Neural cell (in vitro differentiated cells): Measurements from ENCODE around the gene FAR2. TPM values are rescaled to one million over a fixed set of nuclear protein-coding genes. Genes with fewer than 3 reads are reported as not detected.

Experiments
- H2AFZ ChIP-seq: fragments of 200-600, 300-800 bp; sonication (generic), shearing (Covaris generic); 2 replicates; pipeline ENCODE4 v1.6.0; 2014; ENCODE audit warnings: low read depth, mild to moderate bottlenecking, antibody characterized with exemption, low read length, moderate library complexity
- H3F3A ChIP-seq: fragments of 200-600 bp; shearing (Covaris generic); 2 replicates; pipeline ENCODE4 v1.6.1; 2016; ENCODE audit warnings: mild to moderate bottlenecking, moderate library complexity, mixed read lengths, antibody characterized with exemption, low read length; ENCODE audit not compliant: insufficient read depth, poor library complexity, severe bottlenecking
- H3K27ac ChIP-seq: fragments of 200-600, 300-800 bp; sonication (generic), shearing (Covaris generic); 2 replicates; pipeline ENCODE4 v1.5.1; 2014; ENCODE audit warnings: mild to moderate bottlenecking, low read length, moderate library complexity
- H3K27me3 ChIP-seq: fragments of 300-800, 200-600 bp; sonication (generic), shearing (Covaris generic); 2 replicates; pipeline ENCODE4 v1.6.0; 2014; ENCODE audit warnings: mild to moderate bottlenecking, low read depth, low read length, moderate library complexity; ENCODE audit not compliant: insufficient read depth
- H3K36me3 ChIP-seq: fragments of 300-800, 200-600 bp; sonication (generic), shearing (Covaris generic); 2 replicates; pipeline ENCODE4 v1.5.1; 2014; ENCODE audit warnings: mild to moderate bottlenecking, antibody characterized with exemption, low read length, moderate library complexity; ENCODE audit not compliant: insufficient read depth
- H3K4me2 ChIP-seq: fragments of 300-800, 200-600 bp; sonication (generic), shearing (Covaris generic); 2 replicates; pipeline ENCODE4 v1.6.0; 2014; ENCODE audit warnings: mild to moderate bottlenecking, low read length
- H3K4me3 ChIP-seq: fragments of 300-800, 200-600 bp; sonication (generic), shearing (Covaris generic); 2 replicates; pipeline ENCODE4 v1.5.1; 2014; ENCODE audit warnings: mild to moderate bottlenecking, low read length, moderate library complexity
- H3K79me2 ChIP-seq: fragments of 200-600 bp; shearing (Covaris generic); replicated peaks from 2 replicates; pipeline ENCODE4 v1.6.0; 2014; ENCODE audit warnings: mild to moderate bottlenecking, low read length, moderate library complexity; ENCODE audit not compliant: insufficient read depth
- H3K9ac ChIP-seq: fragments of 300-800, 200-600 bp; sonication (generic), shearing (Covaris generic); 2 replicates; pipeline ENCODE4 v1.6.1; 2016; ENCODE audit warnings: mild to moderate bottlenecking, low read length, mixed read lengths
- H3K9me2 ChIP-seq: fragments of 200-600 bp; shearing (Covaris generic); 2 replicates; pipeline ENCODE4 v1.6.1; 2016; ENCODE audit warnings: mild to moderate bottlenecking, low read length, mixed read lengths; ENCODE audit not compliant: insufficient read depth
- H3K9me3 ChIP-seq: fragments of 200-600, 300-800 bp; sonication (generic), shearing (Covaris generic); 2 replicates; pipeline ENCODE4 v1.6.1; 2016; ENCODE audit warnings: mild to moderate bottlenecking, mixed run types, low read length, moderate library complexity, mixed read lengths
- H4K20me1 ChIP-seq: fragments of 200-600 bp; shearing (Covaris generic); 2 replicates; pipeline ENCODE4 v1.6.1; 2016; ENCODE audit warnings: mild to moderate bottlenecking, mixed run types; ENCODE audit not compliant: insufficient read depth
- CTCF ChIP-seq: fragments of 450-650 bp; IDR thresholded peaks from 2 replicates; pipeline ENCODE4 v1.5.1; 2014; ENCODE audit warnings: antibody characterized with exemption, mild to moderate bottlenecking, moderate library complexity; ENCODE audit not compliant: poor library complexity, severe bottlenecking
- EP300 ChIP-seq: fragments of 450-650 bp; conservative IDR thresholded peaks from 2 replicates; pipeline ENCODE4 v1.6.1; 2014; ENCODE audit warnings: antibody characterized with exemption, mild to moderate bottlenecking, moderate library complexity; ENCODE audit not compliant: poor library complexity, severe bottlenecking
- EZH2 ChIP-seq: fragments of 200-600, 300-800 bp; shearing (Covaris generic), sonication (generic); IDR thresholded peaks from 2 replicates; pipeline ENCODE4 v1.6.1; 2014; ENCODE audit warnings: antibody characterized with exemption, low read length, borderline replicate concordance, mild to moderate bottlenecking; ENCODE audit not compliant: insufficient read depth, poor library complexity, severe bottlenecking
- MXI1 ChIP-seq: fragments of 450-650 bp; conservative IDR thresholded peaks from 2 replicates; pipeline ENCODE4 v1.6.1; 2014; ENCODE audit warnings: antibody characterized with exemption, mild to moderate bottlenecking; ENCODE audit not compliant: poor library complexity, severe bottlenecking
- POLR2AphosphoS5 ChIP-seq: IDR thresholded peaks from 2 replicates; pipeline ENCODE4 v1.6.1; 2012
- RAD21 ChIP-seq: fragments of 450-650 bp; conservative IDR thresholded peaks from 2 replicates; pipeline ENCODE4 v1.6.1; 2014; ENCODE audit warnings: antibody characterized with exemption, mild to moderate bottlenecking, moderate library complexity
- SMC3 ChIP-seq: fragments of 450-650 bp; conservative IDR thresholded peaks from 2 replicates; pipeline ENCODE4 v1.6.1; 2014; ENCODE audit warnings: antibody characterized with exemption, mild to moderate bottlenecking, moderate library complexity; ENCODE audit not compliant: poor library complexity
- TAF1 ChIP-seq: IDR thresholded peaks from 2 replicates; pipeline ENCODE4 v1.6.1; 2012; ENCODE audit warnings: low read depth
- polyA plus RNA-seq: library from polyadenylated mRNA; depleted of rRNA; stranded (reverse); fragments of >200 nt; gene quantifications from 2 replicates; pipeline ENCODE4 v1.2.3, GENCODE V29; 2014
- TF ChIP-seq, protein P1 (sequence below): IDR thresholded peaks from 2 replicates; pipeline ENCODE4 v1.6.1; 2012; ENCODE audit warnings: borderline replicate concordance

Gene FAR2
- polyA plus RNA-seq, 1 donor from 2014 or later: 0.99 TPM

- no peaks in the 10 kb centered on the region for H3K9me3 ChIP-seq
- no peaks in the 10 kb centered on the region for H3K79me2 ChIP-seq
- no peak overlapping the region for H2AFZ ChIP-seq
- no peaks in the 10 kb centered on the region for H4K20me1 ChIP-seq
- no peak overlapping the region for H3K9ac ChIP-seq
- H3K9me2 ChIP-seq: no peaks in the 10 kb centered on the region
- no peaks in the 10 kb centered on the region for H3F3A ChIP-seq
- H3K27ac ChIP-seq: no peak overlapping the region
- no peak overlapping the region for H3K4me2 ChIP-seq
- no peak overlapping the region for H3K4me3 ChIP-seq
- H3K36me3 ChIP-seq: no peaks in the 10 kb centered on the region
- no peaks in the 10 kb centered on the region for H3K27me3 ChIP-seq
- no peak for TF ChIP-seq SMC3
- TF ChIP-seq EP300: no peak
- TF ChIP-seq, protein P1, sequence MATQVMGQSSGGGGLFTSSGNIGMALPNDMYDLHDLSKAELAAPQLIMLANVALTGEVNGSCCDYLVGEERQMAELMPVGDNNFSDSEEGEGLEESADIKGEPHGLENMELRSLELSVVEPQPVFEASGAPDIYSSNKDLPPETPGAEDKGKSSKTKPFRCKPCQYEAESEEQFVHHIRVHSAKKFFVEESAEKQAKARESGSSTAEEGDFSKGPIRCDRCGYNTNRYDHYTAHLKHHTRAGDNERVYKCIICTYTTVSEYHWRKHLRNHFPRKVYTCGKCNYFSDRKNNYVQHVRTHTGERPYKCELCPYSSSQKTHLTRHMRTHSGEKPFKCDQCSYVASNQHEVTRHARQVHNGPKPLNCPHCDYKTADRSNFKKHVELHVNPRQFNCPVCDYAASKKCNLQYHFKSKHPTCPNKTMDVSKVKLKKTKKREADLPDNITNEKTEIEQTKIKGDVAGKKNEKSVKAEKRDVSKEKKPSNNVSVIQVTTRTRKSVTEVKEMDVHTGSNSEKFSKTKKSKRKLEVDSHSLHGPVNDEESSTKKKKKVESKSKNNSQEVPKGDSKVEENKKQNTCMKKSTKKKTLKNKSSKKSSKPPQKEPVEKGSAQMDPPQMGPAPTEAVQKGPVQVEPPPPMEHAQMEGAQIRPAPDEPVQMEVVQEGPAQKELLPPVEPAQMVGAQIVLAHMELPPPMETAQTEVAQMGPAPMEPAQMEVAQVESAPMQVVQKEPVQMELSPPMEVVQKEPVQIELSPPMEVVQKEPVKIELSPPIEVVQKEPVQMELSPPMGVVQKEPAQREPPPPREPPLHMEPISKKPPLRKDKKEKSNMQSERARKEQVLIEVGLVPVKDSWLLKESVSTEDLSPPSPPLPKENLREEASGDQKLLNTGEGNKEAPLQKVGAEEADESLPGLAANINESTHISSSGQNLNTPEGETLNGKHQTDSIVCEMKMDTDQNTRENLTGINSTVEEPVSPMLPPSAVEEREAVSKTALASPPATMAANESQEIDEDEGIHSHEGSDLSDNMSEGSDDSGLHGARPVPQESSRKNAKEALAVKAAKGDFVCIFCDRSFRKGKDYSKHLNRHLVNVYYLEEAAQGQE: no peak
- TF ChIP-seq CTCF: no peak
- no peak for TF ChIP-seq MXI1
- no peak for TF ChIP-seq TAF1
Observed at GRCh38 chr12:29158115-29158763, 9.2 kb downstream of the FAR2 start.

DNA sequence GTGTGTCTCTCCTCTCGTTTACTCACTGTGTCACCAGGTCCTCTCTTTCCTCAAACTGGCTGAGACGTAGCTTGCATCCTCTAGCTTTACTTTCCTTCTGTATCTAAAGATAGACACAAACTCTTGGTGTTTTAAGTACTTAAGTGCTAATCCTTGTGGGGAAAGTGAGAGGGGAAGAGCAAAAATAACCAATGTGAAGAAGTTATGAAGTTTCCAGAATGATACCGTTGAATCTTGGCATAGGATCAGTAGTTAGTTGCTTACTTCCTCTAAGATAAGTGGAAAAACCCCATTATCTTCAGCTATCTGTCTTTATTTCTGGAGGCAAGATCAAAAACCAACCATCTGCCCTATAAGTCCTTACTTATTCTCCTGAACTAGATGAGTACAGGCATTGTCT lies 10.6 kb downstream of the FAR2 start:
- TF ChIP-seq RAD21: no peak
- no peak for TF ChIP-seq EZH2
- TF ChIP-seq POLR2AphosphoS5: no peak
- TF ChIP-seq CTCF: no peak
- TF ChIP-seq, protein P1: no peak
- no peak for TF ChIP-seq TAF1
- TF ChIP-seq EP300: no peak
- TF ChIP-seq SMC3: no peak
- no peak for TF ChIP-seq MXI1
- Histone ChIP-seq H4K20me1 (no peaks in the 10 kb centered on the region), H3K4me2 (no peak overlapping the region), H3K36me3 (no peaks in the 10 kb centered on the region), H3K9ac (no peak overlapping the region), H3K79me2 (no peaks in the 10 kb centered on the region), H3K4me3 (no peak overlapping the region), H3K9me2 (no peaks in the 10 kb centered on the region), H3F3A (no peaks in the 10 kb centered on the region), H3K9me3 (no peaks in the 10 kb centered on the region), H2AFZ (no peak overlapping the region), H3K27me3 (no peaks in the 10 kb centered on the region), H3K27ac (no peak overlapping the region)
